Measurements from ENCODE around the gene GABRR2.

DNA sequence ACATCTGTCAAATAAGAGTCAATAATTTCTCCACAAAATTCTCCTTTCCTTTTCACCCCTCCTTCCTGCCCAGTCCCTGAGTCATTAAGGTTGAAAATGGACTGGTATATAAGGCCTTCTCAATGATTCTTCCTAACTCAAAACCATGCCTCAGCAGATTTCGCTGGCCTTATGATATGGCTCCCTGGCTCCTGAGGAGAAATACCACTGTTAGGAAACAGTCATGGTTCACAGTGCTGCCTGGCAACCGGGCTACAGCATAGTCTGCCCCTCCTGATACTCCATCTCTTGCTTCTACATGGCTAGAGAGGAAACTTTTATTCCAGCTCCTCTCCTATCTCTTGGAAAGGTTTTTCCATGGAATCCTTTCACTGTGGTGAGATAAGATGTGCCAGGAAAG is 32.7 kb upstream of the GABRR2 start:
- no peak for TF ChIP-seq CTCF (IDR thresholded peaks at IDR 0.05; ENCODE audit: low read length)
- TF ChIP-seq EZH2 (IDR thresholded peaks at IDR 0.05; ENCODE audit: borderline replicate concordance, low read length): no peak

Data from OCI-LY1 (cell line).